ENCODE results near the gene RTN1.

Gene RTN1

GRCh38 chr14:59836116-59836515, 34.5 kb downstream of the RTN1 start:
- no peak for TF ChIP-seq GATA2 (IDR thresholded peaks at IDR 0.05; ENCODE audit: low read depth, low read length)
- TF ChIP-seq GATA3 (IDR thresholded peaks at IDR 0.05; ENCODE audit: low read depth, low read length): no peak

DNA sequence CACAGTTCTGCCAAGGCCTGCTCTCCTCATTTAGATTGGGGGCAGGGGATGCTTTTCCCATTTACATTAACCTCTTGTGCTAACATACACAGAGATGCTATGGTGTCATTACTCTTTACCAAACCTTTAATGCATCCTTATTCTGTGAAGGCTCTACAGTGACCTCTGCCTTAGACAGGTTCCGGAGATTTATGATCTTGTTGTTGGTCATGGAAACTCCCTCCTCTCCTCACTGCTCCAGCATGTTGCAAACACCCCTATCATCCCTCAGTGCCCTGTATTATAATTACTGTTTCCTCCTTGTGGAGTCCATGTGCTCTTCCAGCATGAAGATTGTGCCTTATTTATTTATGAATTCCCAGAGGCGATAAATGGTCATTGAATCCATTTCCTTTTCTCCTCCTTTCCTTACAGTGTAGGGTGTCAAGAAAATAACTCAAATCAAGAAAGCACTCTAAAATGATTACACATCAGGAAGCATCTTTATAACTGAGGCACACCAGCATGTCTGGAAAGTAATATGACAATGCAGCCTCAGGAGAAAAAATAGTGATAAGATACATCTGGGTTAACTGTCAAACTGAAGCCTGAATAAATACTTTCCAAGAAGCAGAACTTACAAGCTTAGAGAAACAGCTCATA, 37.8 kb downstream of the RTN1 start:
- TF ChIP-seq GATA3 (IDR thresholded peaks at IDR 0.05; ENCODE audit: low read depth, low read length) (no peak), GATA2 (IDR thresholded peaks at IDR 0.05; ENCODE audit: low read depth, low read length) (no peak)

- TF ChIP-seq GATA3 (IDR thresholded peaks at IDR 0.05; ENCODE audit: low read depth, low read length) (no peak), GATA2 (IDR thresholded peaks at IDR 0.05; ENCODE audit: low read depth, low read length) (no peak)
Measured at GRCh38 chr14:59831121-59831730, 39.4 kb downstream of the RTN1 start.

GRCh38 chr14:59830338-59830734, 40.2 kb downstream of the RTN1 start:
- no peak for TF ChIP-seq GATA2 (IDR thresholded peaks at IDR 0.05; ENCODE audit: low read depth, low read length)
- TF ChIP-seq GATA3 (IDR thresholded peaks at IDR 0.05; ENCODE audit: low read depth, low read length): no peak

GRCh38 chr14:59829469-59830337, 40.9 kb downstream of the RTN1 start:
- no peak for TF ChIP-seq GATA3 (IDR thresholded peaks at IDR 0.05; ENCODE audit: low read depth, low read length)
- no peak for TF ChIP-seq GATA2 (IDR thresholded peaks at IDR 0.05; ENCODE audit: low read depth, low read length)

GRCh38 chr14:59828276-59828675, 42.3 kb downstream of the RTN1 start:
- TF ChIP-seq GATA2 (IDR thresholded peaks at IDR 0.05; ENCODE audit: low read depth, low read length) (no peak), GATA3 (IDR thresholded peaks at IDR 0.05; ENCODE audit: low read depth, low read length) (no peak)

- TF ChIP-seq GATA2 (IDR thresholded peaks at IDR 0.05; ENCODE audit: low read depth, low read length) (no peak), GATA3 (IDR thresholded peaks at IDR 0.05; ENCODE audit: low read depth, low read length) (no peak)
Measured at GRCh38 chr14:59827401-59827800, 43.2 kb downstream of the RTN1 start.

DNA sequence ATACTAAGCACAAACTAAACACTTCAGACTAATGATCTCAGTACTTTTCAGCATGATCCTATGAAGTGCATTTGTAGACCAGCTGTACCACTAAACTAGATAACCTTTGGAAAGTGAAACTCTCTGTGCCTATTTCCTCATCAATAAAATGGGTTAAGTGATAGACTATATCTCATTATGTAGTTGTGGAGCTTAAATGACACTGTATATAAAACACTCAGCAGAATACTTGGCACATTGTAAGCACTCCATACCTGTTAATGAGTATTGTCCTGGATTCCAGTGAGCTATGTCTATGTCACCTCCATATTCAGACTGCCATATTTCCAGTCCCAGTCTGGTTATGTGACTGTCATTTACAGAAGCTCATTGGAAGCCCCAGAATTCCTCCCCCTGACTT, 44.4 kb downstream of the RTN1 start:
- TF ChIP-seq GATA3 (IDR thresholded peaks at IDR 0.05; ENCODE audit: low read depth, low read length): no peak
- no peak for TF ChIP-seq GATA2 (IDR thresholded peaks at IDR 0.05; ENCODE audit: low read depth, low read length)

DNA sequence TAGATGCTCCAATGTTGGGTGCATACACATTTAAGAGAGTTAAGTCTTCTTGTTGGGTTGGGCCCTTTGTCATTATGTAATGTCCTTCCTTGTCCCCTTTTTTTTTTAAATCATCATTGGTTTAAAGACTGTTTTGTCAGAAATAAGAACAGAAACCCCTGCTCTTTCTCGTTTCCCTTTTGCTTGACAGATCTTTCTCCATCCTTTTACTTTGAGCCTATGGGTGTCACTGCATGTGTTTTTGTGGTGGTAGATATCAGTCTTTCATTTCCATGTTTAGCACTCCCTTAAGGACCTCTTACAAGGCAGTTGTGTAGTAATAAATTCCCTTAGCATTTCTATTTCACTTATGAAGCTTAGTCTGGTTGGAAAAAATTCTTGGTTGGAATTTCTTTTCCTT, 47.4 kb downstream of the RTN1 start:
- TF ChIP-seq GATA2 (IDR thresholded peaks at IDR 0.05; ENCODE audit: low read depth, low read length) (no peak), GATA3 (IDR thresholded peaks at IDR 0.05; ENCODE audit: low read depth, low read length) (no peak)

GRCh38 chr14:59819446-59820088, 51.0 kb downstream of the RTN1 start:
- TF ChIP-seq GATA2 (IDR thresholded peaks at IDR 0.05; ENCODE audit: low read depth, low read length) (no peak), GATA3 (IDR thresholded peaks at IDR 0.05; ENCODE audit: low read depth, low read length) (no peak)

- TF ChIP-seq GATA3 (IDR thresholded peaks at IDR 0.05; ENCODE audit: low read depth, low read length) (no peak), GATA2 (IDR thresholded peaks at IDR 0.05; ENCODE audit: low read depth, low read length) (no peak)
Measured at GRCh38 chr14:59816941-59817340, 53.6 kb downstream of the RTN1 start.

- TF ChIP-seq GATA3 (IDR thresholded peaks at IDR 0.05; ENCODE audit: low read depth, low read length) (no peak), GATA2 (IDR thresholded peaks at IDR 0.05; ENCODE audit: low read depth, low read length) (no peak)
Measured at GRCh38 chr14:59814988-59815387, 55.6 kb downstream of the RTN1 start.

DNA sequence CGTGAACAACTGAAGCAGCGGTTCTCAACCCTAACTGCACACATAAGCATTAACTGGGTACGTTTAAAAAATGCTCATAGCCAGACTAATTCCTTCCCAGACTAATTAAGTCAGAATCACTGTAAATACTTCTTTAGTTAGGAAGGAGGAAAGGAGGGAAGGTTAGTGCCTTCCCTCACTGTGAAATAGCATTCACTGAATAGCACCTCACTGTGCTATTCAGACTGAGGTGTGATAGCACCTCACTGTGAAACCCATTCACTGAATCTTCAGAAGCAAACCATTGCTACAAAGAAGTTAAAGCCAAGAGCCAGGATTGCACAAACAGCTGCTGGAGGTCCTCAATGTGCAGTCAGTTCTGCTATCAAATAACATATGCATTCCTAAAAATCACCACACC, 58.8 kb downstream of the RTN1 start:
- TF ChIP-seq GATA2 (IDR thresholded peaks at IDR 0.05; ENCODE audit: low read depth, low read length): no peak
- no peak for TF ChIP-seq GATA3 (IDR thresholded peaks at IDR 0.05; ENCODE audit: low read depth, low read length)

DNA sequence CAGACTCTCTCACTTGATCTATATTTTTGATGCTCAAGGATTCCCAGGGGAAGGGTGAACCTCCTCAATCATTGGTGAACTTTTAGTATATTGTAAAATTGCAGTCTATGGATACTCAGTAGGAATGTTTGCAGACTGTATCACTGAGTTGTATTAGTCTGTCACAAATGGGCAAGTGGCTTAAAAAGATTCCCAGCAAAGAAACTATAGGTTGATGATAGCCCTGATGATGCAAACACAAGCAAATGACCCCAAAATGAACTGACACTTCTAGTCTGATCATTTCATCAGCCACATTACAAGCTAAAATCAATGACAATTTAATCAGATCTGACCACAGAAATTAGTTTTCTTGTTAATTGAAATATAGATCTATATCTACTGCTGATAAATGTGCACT, 59.5 kb downstream of the RTN1 start:
- TF ChIP-seq GATA3 (IDR thresholded peaks at IDR 0.05; ENCODE audit: low read depth, low read length): no peak
- TF ChIP-seq GATA2 (IDR thresholded peaks at IDR 0.05; ENCODE audit: low read depth, low read length): no peak
